Heart left ventricle (tissue), 16 donors: ENCODE measurements around the gene SYPL1. TPM values are rescaled to one million over a fixed set of nuclear protein-coding genes. Genes with fewer than 3 reads are reported as not detected.
A peak's percentile ranks its signal among the peaks of the same experiment; 100 is the strongest.

Experiments used
- ATAC-seq, 4 donors: fragments of 200-7000 bp; cut with Tn5 transposase; one replicate each; pipeline ENCODE4 v1.9.1; 2020 to 2022; ENCODE audit warnings: moderate library complexity in 4 of 4, mild to moderate bottlenecking in 3 of 4, moderate number of reproducible peaks in 1 of 4
- DNase-seq, 5 donors: peaks; one replicate each; pipeline ENCODE4 v3.0.0-alpha.2; 2020
- H3K27ac ChIP-seq, 12 donors: fragments of 200-600 bp; sonication (generic) in 4 of 12; one replicate each; pipeline versions ENCODE4 v1.5.0 to v1.8.0; 2016 to 2022; ENCODE audit warnings: mild to moderate bottlenecking in 2 of 12
- H3K27me3 ChIP-seq, 9 donors: fragments of 200-600 bp; sonication (generic) in 2 of 9; one replicate each; pipeline versions ENCODE4 v1.5.1 to v1.8.0; 2016 to 2022; ENCODE audit warnings: mild to moderate bottlenecking in 3 of 9
- H3K36me3 ChIP-seq, 9 donors: fragments of 200-600 bp; sonication (generic) in 2 of 9; one replicate each; pipeline versions ENCODE4 v1.5.0 to v1.8.0; 2018 to 2022; ENCODE audit warnings: mild to moderate bottlenecking in 2 of 9
- H3K4me1 ChIP-seq, 12 donors: fragments of 200-600 bp; sonication (generic) in 4 of 12; one replicate each; pipeline versions ENCODE4 v1.5.0 to v1.8.0; 2016 to 2022; ENCODE audit warnings: mild to moderate bottlenecking in 3 of 12
- H3K4me3 ChIP-seq, 12 donors: fragments of 200-600 bp; sonication (generic) in 4 of 12; one replicate each; pipeline versions ENCODE4 v1.5.0 to v1.8.0; 2017 to 2022; ENCODE audit warnings: mild to moderate bottlenecking in 9 of 12, moderate library complexity in 4 of 12
- H3K9me3 ChIP-seq, 12 donors: fragments of 200-600 bp; sonication (generic) in 4 of 12; one replicate each; pipeline versions ENCODE4 v1.5.0 to v1.8.0; 2016 to 2022; ENCODE audit warnings: mild to moderate bottlenecking in 1 of 12
- POLR2A ChIP-seq, 2 donors: fragments of 450-650 bp; IDR thresholded peaks; one replicate each; pipeline ENCODE4 v1.6.1; 2017; ENCODE audit warnings: antibody characterized with exemption in 2 of 2, mild to moderate bottlenecking in 2 of 2, moderate library complexity in 2 of 2
- WGBS, 4 donors: extraction: QIAGEN DNeasy Blood & Tissue Kit in 2 of 4; methylation state at CpG; one replicate each; pipeline versions ENCODE4 v1.1.5 to v1.1.7; 2013 to 2018; 5-methylcytosine and 5-hydroxymethylcytosine counted together
- intact Hi-C, 10 donors: fragments of 100-400 bp; cut with DNase I; formaldehyde crosslinking; loops; one replicate each; pipeline versions ENCODE4 v1.11.1 to v1.14.2; 2022
- polyA plus RNA-seq, 2 donors: library from polyadenylated mRNA; stranded (reverse); fragments of 200-250 nt; gene quantifications; one replicate each; pipeline ENCODE4 v1.2.3, GENCODE V29; 2013
- total RNA-seq, 9 donors: library from RNA; depleted of rRNA in 2 of 9; stranded (reverse); fragments of >200 nt in 2 of 9; fragmentation: NEBNext Ultra II Directional in 3 of 9; extraction: Animal tissue kit (Norgen Biotek cat#: 25700) in 3 of 9; gene quantifications; one replicate each; pipeline versions ENCODE4 v1.1.0 to v1.2.4, GENCODE V29; 2016 to 2023
- TF ChIP-seq, protein P1 (sequence below), 12 donors: fragments of 200-600 bp; sonication (generic) in 4 of 12; IDR thresholded peaks; one replicate each; pipeline versions ENCODE4 v1.5.0 to v1.8.0; 2018 to 2022; ENCODE audit warnings: antibody characterized with exemption in 12 of 12, mild to moderate bottlenecking in 5 of 12
- donor health status: ischemic (EF 13 %, LVEDD 7.1; RV severe dilation, severe dysfunction).
- donor health status: healthy with polysubstance abuse.
- donor health status: DM: no; HTN: yes; CAD: no.
- donor health status: DM: no; HTN: no; CAD: no.
- donor health status: ischemic (EF 25% LVEDD 6.9; RV normal size, moderate dysfunction).
- donor health status: ischemic (EF 25% LVEDD 5.7; RV mildly dilated, moderate dysfunction).
- donor health status: healthy.
- donor health status: DM: yes; HTN: yes; CAD: no.
- donor health status: ischemic (EF 35%, LVEDD 5.7; RV mildly dilated, moderate dysfunction).
- donor health status: nonischemic (EF 11% LVEDD 7.7; RV severe dilation, severe dysfunction).
- donor health status: DM: yes; HTN: yes; CAD: no.
- donor health status: PGD.
- donor health status: ischemic (EF 29% LVEDD 5.4; RV normal size, mild dysfunction).
- donor health status: nonischemic (EF 23%, LVEDD 6.1; RV moderate dilation, normal function).

SYPL1 gene
- total and polyA plus RNA-seq, 11 donors = 70.6 to 99.8 (median 78.5) TPM

DNA sequence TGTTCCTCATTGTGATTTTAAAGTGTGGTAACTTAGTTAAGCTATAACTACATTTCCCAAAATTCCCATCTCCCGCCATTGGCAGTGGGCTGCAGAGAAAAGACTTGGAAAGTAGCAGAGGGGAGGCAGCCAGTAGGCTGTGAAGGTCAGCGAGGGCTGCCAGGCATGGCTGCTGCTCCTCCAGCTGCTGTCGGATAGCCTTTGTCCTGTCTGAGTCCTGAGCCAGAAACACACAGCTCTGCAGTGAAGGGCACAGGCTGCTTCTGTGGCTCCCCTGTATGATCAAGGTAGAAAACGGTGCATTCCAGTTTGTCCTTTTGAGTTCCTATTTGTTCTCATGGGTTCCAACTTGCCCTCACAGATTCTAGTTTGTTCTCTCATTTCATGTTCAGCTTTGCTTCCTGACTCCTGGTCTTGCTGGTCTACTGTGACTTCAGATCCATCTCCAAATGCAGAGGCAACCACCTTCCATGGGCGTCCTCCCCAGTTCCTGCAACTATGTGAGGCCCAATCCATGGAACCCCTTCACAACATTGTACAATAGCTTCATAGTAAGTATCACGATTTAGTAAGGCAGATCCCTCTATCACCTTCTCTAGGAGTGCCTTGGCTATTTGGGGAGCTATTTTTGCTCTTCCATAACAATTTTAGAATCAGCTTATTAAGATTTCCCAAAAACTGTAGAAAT, 31.7 kb downstream of the SYPL1 start:
- H3K4me1 ChIP-seq = peaks cover 0 to 25% (median 7%) of the 10 kb centered on the region in 12 donors
- H3K27me3 ChIP-seq = no peaks in the 10 kb centered on the region
- H3K9me3 ChIP-seq = no peaks in the 10 kb centered on the region
- no peak overlapping the region for H3K4me3 ChIP-seq
- TF ChIP-seq, protein P1, sequence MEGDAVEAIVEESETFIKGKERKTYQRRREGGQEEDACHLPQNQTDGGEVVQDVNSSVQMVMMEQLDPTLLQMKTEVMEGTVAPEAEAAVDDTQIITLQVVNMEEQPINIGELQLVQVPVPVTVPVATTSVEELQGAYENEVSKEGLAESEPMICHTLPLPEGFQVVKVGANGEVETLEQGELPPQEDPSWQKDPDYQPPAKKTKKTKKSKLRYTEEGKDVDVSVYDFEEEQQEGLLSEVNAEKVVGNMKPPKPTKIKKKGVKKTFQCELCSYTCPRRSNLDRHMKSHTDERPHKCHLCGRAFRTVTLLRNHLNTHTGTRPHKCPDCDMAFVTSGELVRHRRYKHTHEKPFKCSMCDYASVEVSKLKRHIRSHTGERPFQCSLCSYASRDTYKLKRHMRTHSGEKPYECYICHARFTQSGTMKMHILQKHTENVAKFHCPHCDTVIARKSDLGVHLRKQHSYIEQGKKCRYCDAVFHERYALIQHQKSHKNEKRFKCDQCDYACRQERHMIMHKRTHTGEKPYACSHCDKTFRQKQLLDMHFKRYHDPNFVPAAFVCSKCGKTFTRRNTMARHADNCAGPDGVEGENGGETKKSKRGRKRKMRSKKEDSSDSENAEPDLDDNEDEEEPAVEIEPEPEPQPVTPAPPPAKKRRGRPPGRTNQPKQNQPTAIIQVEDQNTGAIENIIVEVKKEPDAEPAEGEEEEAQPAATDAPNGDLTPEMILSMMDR (IDR thresholded peaks at IDR 0.05) = no peak
- no peak for TF ChIP-seq POLR2A (IDR thresholded peaks at IDR 0.05)
- intact Hi-C loops = no loop called here
- H3K27ac ChIP-seq = peak overlapping the region in 3 of 12 donors; percentile 9 to 30 (median 14)
- DNase-seq (peak in 1 of 5 donors; percentile 43), ATAC-seq (peak; percentile 58 to 87 (median 80))
- 75 to 84% (median 79%) methylated on average over 6 of the region's 6 CpGs for whole genome bisulfite sequencing, 4 donors
- no peaks in the 10 kb centered on the region for H3K36me3 ChIP-seq

DNA sequence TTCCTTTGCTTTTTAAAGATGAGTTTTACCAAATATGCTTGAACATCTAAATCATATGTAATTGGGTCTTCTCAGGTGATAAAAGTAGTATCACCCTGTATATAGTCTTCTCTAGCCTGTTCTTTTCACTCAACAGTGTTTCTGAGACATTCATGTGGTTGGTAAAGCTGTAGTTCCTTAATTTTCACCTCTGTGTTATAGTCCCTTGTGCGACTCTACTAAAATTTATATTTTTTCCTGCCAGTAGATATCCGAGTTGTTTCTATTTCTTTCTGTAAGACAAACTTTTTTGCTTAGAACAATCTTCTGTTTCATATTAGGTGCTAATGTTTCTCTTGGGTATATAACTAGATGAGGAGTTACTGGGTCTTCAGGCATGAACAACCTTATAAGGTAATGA, 35.6 kb downstream of the SYPL1 start:
- Histone ChIP-seq H3K27me3 (no peaks in the 10 kb centered on the region), H3K27ac (no peak overlapping the region), H3K36me3 (no peaks in the 10 kb centered on the region), H3K9me3 (no peaks in the 10 kb centered on the region), H3K4me3 (no peak overlapping the region), H3K4me1 (peaks cover 0 to 53% (median 30%) of the 10 kb centered on the region in 12 donors)
- DNase-seq = no peak
- intact Hi-C loops = no loop called here
- TF ChIP-seq POLR2A (IDR thresholded peaks at IDR 0.05) = no peak
- TF ChIP-seq, protein P1 (IDR thresholded peaks at IDR 0.05) = no peak
- ATAC-seq = no peak
- WGBS, 4 donors = 86 to 92% (median 91%) methylated on average over 2 of the region's 2 CpGs

DNA sequence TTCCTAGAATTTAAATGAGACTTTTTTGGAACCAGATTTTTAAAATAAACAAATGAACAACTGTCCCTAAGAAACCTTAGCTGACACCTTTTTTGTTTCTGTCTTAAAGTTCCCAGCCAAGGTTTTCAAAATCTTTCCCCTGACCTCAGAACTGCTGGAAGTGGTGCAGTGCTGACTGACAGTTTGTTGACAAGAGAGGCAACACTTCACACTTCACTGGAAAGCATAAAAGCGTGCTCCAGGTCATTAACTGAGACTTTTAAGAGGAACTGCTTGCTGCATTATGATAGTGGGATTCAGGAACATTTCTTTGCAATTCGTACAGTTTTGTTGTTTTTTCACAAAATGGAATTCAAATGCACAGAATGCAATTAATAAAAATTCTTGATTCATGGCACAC, 36.2 kb downstream of the SYPL1 start:
- no peaks in the 10 kb centered on the region for H3K36me3 ChIP-seq
- TF ChIP-seq, protein P1 (IDR thresholded peaks at IDR 0.05) = no peak
- no peak for TF ChIP-seq POLR2A (IDR thresholded peaks at IDR 0.05)
- peaks cover 0 to 59% (median 35%) of the 10 kb centered on the region in 12 donors for H3K4me1 ChIP-seq
- intact Hi-C loops = no loop called here
- H3K27me3 ChIP-seq = no peaks in the 10 kb centered on the region
- DNase-seq (no peak), ATAC-seq (no peak)
- H3K9me3 ChIP-seq = no peaks in the 10 kb centered on the region
- H3K4me3 ChIP-seq = no peak overlapping the region
- WGBS, 4 donors = 35 to 54% (median 43%) methylated on average over 2 of the region's 2 CpGs
- H3K27ac ChIP-seq = no peak overlapping the region

DNA sequence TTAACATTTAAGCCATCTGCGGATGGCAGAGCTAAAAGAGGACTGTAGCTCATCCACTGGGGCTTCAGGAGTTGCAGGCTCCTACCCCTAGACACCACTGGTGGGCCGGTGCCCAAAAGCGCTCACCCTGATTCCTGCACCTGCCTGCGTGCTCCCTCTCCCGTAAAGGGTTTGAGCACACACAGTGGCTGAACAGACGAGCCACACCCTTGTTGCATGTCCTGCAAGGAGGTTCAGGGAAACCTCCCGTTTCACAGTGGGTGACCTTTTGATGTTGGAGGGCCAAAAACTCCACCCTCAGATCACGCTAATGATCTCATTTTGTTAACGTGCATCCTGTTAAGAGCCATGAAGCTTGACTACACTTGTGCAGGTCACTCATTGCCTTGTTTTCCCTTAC, 37.9 kb downstream of the SYPL1 start:
- Histone ChIP-seq H3K4me1 (peaks cover 0 to 62% (median 40%) of the 10 kb centered on the region in 12 donors), H3K9me3 (no peaks in the 10 kb centered on the region), H3K36me3 (no peaks in the 10 kb centered on the region), H3K27ac (peak overlapping the region in 1 of 12 donors; percentile 21), H3K4me3 (no peak overlapping the region), H3K27me3 (no peaks in the 10 kb centered on the region)
- DNase-seq (no peak), ATAC-seq (peak in 2 of 4 donors; percentile 35 to 39)
- intact Hi-C loops = loop anchor here in 2 of 10 donors (5.0 kb wide), 1 partner anchor 38 kb away; the partner anchor contains the start of gene SYPL1 (in 2 of the 2)
- 64 to 79% (median 69%) methylated on average over 8 to 9 of the region's 9 CpGs for WGBS, 4 donors
- no peak for TF ChIP-seq POLR2A (IDR thresholded peaks at IDR 0.05)
- TF ChIP-seq, protein P1 (IDR thresholded peaks at IDR 0.05) = no peak
